ENCODE data around the gene CABP1.

The CABP1 gene

GRCh38 chr12:120696626-120697025, 56.2 kb downstream of the CABP1 start:
- no peak for DNase-seq (ENCODE audit: low read depth)

GRCh38 chr12:120697344-120697743, 56.9 kb downstream of the CABP1 start:
- no peak for DNase-seq (ENCODE audit: low read depth)

GRCh38 chr12:120698665-120699064, 58.2 kb downstream of the CABP1 start:
- DNase-seq (ENCODE audit: low read depth): no peak

GRCh38 chr12:120699553-120699952, 59.1 kb downstream of the CABP1 start:
- DNase-seq (ENCODE audit: low read depth): no peak

DNA sequence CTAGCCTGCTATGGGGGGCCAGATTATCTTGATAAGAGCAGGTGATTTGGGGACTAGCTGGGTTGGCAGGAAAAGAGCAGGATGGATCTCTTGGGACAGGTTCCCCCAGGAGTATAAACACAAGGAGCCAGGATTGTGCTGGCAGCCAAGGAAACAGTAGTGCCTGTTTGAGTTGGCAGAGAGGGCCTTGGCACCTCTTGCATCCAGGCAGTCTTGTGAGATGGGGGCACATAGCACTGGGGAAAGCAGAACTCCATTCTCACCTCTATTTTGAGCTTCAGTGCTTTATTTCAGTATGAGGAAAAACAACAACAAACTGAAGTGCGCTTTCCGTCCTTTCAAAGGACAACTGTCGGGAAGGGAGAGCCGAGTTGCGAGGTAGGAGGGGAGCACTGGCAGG, 60.5 kb downstream of the CABP1 start:
- DNase-seq (ENCODE audit: low read depth): no peak

- no peak for DNase-seq (ENCODE audit: low read depth)
Observed at GRCh38 chr12:120702637-120703036, 62.2 kb downstream of the CABP1 start.

DNA sequence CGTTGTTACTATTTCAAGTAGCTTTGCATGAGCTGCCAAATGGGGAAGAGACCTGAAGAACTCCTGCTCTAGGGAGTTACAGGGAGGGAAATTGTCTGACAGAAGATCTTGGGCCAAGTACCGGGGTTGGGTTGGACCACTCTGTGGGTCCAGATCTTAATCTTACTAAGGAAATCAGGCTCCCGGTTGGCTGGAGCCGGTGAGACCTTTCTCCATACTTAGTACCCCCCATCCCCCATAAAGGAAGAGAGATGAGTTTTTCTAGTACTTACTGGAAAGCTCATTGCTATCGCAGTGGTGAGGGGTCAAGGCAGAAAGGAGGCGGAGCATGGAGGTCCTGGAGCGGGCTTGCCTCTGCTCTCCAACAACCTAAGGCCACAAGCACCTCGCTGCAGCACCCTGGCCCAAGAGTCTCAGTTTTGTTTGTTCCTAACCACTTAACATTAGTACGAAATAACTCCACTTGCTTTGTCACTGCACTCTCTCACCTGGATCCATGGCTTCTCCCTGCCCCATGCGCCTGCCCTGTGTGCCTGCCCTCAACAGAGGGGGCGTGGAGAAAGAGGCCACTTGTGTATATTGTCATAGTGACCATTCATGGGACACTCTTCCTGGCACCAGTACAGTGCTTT, 63.0 kb downstream of the CABP1 start:
- no peak for DNase-seq (ENCODE audit: low read depth)

- no peak for DNase-seq (ENCODE audit: low read depth)
Observed at GRCh38 chr12:120705618-120706017, 65.2 kb downstream of the CABP1 start.

DNA sequence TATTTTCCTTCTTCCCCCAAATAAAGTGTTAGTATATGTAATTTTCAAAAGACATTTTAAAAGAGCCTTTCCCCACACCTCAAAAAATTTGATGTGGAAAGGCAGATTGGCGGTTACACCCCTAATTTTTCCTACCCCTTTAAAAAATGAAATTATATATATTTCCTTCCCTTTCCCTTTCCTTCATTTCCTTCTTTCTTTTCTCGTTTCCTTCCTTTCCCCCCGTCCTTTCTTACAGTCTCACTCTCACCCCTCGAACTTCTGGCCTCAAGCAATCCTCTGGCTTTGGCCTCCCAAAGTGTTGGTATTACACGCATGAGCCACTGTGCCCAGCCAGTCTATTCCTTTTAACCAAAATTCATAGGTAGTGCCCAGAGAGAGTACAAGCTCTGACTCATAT, 65.6 kb downstream of the CABP1 start:
- DNase-seq (ENCODE audit: low read depth): no peak

DNA sequence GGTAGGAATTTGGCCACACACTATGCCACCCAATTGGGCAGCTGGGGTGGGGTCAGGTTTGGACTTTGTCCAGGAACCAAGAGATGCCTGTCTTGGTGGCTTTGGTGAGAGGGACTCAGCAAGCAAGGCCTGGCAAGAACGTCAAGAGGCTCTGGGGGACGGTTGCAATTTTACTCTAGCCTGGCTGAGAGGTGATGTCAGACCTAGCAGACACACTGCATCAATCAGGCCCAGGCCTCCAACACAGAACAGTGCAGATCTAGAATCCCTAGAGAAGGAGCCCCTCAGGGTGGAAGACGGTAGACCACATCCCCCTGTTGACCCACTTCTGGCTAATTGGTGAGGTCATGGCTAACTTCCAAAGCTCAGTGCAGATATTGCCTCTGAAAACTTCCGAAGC, 68.2 kb downstream of the CABP1 start:
- no peak for DNase-seq (ENCODE audit: low read depth)

GRCh38 chr12:120710031-120710804, 69.8 kb downstream of the CABP1 start, which contains the start of gene UNC119B:
Gene UNC119B, plus strand, starts transcription at chr12:120710458. Its CDS starts 17 bp downstream, at chr12:120710475.
- DNase-seq (ENCODE audit: low read depth): peak; percentile 61

GRCh38 chr12:120710805-120711296, 70.4 kb downstream of the CABP1 start:
- DNase-seq (ENCODE audit: low read depth): no peak

DNA sequence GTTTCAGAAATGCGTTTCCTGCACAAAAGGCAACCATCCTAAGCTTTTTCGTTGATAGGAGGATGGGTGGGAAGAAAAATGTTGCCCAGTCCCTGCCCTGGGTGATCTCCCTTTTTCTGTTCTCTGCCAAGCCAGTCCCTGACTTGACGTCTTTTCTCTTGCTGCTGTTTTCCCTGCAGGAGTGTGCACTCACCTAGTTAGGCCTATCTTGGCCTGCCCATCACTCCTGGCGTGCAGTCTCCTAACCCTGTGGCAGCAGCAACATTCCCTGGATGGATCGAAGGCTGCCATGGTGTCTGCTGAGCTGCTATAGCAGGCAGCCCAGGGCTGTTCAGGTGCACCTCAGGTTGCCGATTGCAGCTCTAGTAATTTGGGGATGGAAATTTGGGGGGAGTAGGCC, 71.0 kb downstream of the CABP1 start:
- no peak for DNase-seq (ENCODE audit: low read depth)

DNA sequence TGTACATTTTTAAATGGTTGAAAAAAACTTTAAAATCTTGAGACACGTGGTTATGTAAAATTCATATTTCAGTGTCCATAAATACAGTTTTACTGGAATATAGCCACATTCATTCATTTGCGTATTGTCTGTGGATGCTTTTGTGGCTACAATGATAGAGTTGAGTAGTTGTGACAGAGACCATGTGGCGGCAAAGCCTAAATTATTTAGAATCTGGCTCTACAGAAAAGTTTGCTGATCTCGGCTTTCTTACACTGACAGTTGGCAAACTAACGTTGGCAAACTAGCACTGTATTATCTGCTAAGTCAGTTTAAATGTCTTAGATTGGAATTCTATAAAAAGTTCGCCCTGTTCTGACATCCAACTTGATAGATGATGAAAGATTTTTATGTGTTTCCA, 72.2 kb downstream of the CABP1 start:
- no peak for DNase-seq (ENCODE audit: low read depth)

DNA sequence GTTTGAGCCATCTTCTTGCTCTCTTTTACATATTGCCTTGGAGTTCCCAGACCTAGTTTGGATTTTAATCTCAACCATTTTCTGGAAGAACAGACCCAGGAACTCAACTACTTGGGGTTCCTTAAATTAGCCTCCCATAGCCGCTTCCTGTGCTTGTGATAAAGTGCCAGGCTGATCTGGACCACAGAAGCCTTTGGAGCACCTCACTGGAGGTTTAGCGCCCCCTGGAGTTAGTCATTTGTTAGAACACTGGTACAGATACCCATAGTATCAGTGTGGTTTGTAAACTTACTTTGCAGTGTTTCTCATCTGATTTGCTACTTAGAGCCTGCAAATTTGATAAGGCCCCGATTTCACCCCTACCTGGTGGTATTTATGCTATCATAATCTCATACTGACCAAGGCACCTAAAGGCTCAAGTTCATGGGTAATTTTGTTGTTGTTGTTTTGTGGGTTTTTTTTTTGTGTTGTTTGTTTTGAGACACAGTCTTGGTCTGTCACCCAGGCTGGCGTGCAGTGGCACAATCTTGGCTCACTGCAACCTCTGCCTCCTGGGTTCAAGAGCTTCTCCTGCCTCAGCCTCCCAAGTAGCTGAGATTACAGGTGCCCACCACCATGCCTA, 73.5 kb downstream of the CABP1 start:
- peak; percentile 38 for DNase-seq (ENCODE audit: low read depth)
